GM21529 (cell line): ENCODE results near the gene NBAS.
"Not testable (repeated sequence)": the region's sequence is repeated elsewhere in the genome, so short reads cannot be mapped to it uniquely, and the experiment has no call there.

Experiments
- ATAC-seq: cut with Tn5 transposase; IDR thresholded peaks from one replicate; pipeline ENCODE4 v1.9.1; 2021; ENCODE audit not compliant: unreplicated experiment

The NBAS gene

GRCh38 chr2:15272942-15273341, 288.2 kb downstream of the NBAS start:
- ATAC-seq, result no peak

GRCh38 chr2:15271941-15272542, 289.1 kb downstream of the NBAS start:
- ATAC-seq, result no peak

DNA sequence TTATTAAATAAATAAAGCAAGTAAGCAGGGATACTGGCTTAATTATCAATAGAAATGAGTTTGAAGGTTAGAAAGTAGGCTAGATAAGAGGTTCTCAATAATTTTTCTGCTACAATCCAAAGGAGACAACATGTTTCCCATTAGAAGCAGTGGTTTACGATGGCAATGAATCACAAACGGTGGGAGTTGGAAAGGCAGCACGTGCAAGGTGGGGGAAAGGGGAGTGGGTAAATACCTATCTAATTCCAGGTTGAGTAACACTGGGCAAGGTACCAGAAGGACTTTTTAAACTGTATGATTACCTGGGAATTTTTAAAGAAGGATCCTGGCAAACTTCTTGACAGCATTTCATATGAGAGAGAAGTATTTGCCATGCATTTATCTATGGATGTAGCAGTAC, 289.9 kb downstream of the NBAS start:
- ATAC-seq, result no peak

DNA sequence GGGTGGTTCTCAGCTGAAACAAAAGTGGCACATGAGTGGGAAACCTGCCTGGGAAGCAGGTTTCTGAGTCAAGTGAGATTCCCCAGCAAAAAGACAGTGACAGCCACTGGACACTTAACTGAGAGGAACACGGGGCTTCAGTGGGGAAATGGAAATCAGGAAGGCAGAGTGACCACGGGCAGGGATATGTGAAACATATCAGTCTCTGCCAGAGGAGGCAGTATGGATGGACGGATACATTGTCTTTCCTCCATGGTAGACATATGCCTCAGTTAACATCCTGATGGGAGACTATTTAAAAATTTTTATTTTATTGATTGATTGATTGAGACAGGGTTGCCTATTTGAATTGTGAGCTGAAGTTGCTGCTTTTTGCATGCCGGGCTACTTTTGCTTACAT, 292.1 kb downstream of the NBAS start:
- ATAC-seq, result no peak

DNA sequence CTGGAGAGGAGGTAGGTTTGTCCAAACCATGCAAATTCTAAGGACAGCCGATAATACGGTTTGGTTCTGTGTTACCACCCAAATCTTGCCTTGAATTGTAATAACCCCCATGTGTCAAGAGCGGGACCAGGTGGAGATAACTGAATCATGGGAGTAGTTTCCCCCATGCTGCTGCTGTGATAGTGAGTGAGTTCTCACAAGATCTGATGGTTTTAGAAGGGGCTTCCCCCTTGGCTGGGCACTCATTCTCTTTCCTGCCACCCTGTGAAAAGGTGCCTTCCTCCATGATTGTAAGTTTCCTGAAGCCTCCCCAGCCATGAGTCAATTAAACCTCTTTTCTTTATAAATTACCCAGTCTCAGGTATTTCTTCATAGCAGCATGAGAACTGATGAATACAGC, 295.2 kb downstream of the NBAS start:
- no peak for ATAC-seq

DNA sequence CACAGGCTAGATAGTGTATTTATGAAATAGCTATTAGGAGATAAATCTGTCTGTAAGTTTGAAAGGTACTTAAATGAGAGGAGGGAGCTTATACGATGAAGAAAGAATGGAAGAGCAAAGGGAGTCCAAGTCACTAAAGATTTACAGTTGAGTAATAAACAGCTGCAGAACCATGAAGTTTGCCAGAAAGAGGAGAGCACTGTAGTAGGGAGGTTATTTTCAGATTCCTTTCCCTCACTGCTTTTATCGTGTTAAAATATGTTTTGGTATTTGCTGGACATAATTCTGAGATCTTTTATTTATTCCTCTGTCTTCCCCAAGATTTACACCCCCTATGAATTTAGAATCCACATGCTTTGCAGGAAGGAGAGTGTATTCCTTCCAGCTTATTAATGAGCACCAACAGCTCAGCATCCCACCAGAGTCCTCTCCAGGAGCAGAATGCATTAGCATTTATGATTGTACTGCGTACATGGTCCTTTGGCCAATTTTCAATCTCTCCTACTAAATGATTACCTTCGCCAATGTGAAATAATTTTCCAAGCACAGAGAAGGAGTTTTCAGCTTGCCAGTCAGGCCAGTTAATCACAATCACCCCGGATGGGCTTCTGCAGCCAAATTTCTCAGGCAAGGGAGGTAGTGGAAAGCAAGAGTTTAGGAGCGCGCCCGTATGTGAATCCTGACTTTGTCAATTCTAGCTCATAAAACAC, 297.0 kb downstream of the NBAS start:
- ATAC-seq, result no peak

- no peak for ATAC-seq
These were observed 298.3 kb downstream of the NBAS start for GRCh38 chr2:15262792-15263191.

GRCh38 chr2:15260835-15261234, 300.3 kb downstream of the NBAS start:
- no peak for ATAC-seq

DNA sequence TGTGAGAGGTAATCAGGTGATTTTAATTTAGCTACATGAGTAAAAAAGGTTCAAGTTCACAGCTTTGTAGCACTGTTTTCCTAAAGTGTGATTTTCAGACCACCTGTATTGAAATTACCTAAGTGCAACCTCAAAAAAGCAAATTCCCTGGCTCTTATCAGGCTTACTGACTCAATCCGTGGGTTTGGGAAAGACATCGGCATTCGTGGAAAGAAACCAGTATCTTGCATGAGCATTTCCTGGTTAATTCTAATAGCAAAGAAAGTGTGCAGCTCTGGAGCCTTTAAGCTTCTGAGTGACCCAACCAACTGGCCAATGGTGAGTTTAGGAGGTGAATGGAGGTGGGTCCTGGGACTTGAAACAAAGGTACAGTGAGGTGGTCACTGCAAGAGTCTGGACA, 300.9 kb downstream of the NBAS start:
- ATAC-seq, result no peak

GRCh38 chr2:15259356-15259756, 301.8 kb downstream of the NBAS start:
- ATAC-seq, result no peak

- ATAC-seq, result not testable (repeated sequence)
These were observed 302.7 kb downstream of the NBAS start for GRCh38 chr2:15258385-15258784.

DNA sequence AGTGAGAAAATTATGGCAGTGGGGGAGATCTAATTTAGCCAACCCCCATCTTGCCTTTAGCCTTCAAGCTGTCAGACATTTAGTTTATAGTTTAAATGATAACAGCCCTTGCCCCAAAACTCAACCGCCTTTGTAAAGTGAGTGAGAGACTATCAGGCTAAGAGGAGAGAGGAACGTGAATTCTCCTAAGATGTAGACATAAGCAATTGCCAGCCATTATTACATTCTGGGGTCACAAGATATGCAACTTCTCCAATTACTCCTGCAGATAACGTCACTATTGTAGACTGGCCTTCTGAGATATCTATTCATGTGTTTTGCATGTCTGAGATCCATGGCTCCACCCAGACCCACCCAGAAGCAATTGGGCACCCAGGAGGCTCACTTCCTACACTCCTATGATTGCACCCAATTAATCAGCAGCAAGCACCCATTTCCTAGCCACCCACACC, 307.3 kb downstream of the NBAS start:
- ATAC-seq, result no peak

- no peak for ATAC-seq
These were observed 307.9 kb downstream of the NBAS start for GRCh38 chr2:15253247-15253646.

DNA sequence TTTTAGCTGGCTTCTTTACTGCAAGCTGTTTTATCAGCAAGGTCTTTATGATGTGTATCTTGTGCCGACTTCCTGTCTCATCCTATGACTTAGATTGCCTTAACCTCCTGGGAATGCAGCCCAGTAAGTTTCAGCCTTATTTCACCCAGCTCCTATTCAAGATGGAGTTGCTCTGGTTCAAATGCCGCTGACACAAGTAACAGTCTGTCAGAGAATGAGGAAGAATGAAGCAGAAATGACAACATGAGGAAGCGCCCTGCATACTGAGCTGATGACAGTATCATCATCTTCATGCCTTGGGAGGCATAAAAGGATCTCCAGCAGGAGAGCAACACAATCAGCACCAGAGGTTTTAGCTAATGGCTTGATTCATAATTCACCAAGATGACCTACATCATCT, 309.4 kb downstream of the NBAS start:
- ATAC-seq, result no peak

DNA sequence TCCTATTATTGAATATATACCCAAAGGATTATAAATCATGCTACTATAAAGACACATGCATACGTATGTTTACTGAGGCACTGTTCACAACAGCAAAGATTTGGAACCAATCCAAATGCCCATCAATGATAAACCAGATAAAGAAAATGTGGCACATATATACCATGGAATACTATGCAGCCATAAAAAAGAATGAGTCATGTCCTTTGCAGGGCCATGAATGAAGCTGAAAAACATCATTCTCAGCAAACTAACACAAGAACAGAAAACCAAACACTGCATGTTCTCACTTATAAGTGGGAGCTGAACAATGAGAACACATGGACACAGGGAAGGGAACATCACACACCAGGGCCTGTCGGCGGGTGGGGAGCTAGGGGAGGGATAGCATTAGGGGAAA, 310.2 kb downstream of the NBAS start:
- ATAC-seq, result not testable (repeated sequence)

DNA sequence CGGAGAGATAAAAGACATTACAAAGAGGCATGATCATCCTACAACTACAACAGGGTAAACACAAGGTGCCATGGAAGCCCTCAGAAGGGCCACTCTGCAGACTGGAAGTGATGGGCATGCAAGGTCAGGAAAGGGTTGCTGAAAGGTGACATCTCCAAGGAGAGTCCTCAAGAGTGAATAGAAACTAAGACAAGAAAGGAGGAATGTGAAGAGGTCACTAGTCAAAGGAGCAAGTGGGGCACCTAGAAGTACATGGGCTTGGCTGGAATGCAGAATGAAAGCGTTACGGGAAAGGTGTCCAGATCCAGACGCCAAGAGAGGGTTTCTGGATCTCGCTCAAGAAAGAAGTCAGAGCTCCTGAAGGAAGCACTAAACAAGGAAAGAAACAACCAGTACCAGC, 314.3 kb downstream of the NBAS start:
- ATAC-seq, result no peak

GRCh38 chr2:15243762-15244161, 317.4 kb downstream of the NBAS start:
- ATAC-seq, result no peak

DNA sequence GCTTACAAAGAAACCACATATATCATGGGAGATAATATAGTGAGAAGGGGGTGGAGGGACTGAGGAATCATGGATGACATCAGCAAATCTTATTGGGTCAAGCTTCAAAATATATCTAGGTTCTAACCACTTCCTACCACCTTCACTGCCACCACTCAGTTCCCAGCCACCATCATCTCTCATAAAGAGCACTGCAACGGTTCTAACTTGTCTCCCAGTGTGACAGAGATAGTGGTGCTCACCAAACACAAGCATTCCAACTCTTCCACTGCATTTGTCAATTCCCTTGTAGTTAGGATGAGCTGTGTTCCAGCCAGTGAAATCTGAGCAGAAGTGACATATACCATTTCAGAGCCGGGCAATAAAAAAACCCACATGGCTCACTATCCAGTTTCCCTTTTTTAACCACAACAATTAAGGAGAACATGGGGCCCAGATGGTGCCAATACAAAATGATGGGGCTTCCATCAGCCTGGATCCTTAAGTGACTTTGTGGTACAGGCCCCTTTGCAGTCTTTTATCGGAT, 318.1 kb downstream of the NBAS start:
- no peak for ATAC-seq

DNA sequence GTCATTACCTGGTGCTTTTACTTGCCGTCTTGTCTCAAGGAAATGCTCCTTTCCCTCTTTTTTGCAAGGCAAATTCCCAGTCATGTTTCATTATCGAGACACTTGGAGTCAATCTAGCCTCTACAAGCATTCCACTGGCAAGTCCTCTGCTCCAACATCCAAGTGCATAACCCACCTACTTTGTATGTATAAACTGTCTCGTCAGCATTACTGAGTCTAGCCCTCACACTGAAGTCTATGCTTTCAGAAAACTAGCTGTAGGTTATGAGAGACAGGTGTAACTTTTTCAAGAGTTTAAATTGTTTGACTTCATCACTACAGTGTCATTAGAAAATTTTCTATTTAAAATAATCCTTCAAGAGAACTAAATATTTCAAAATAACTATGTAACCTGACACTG, 319.2 kb downstream of the NBAS start:
- ATAC-seq, result no peak

GRCh38 chr2:15241201-15241600, 319.9 kb downstream of the NBAS start:
- ATAC-seq, result no peak

DNA sequence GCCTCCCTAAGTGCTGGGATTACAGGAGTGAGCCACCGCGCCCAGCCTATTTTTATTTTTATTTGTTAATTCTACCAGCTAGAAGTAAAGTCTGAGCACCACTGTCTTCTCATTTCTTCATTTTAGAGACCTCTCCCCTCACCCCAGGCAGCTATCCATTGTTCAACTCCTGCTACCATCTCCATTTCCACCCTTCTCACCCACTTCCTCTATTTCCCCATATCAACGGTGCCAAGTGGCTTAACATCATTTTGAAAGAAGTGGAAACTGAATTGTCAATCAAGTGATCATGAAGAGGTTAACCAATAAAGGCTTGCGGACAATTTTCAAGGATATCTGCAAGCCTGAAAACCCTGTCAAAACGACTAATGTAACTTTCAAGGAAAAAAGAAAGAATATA, 323.1 kb downstream of the NBAS start:
- no peak for ATAC-seq

DNA sequence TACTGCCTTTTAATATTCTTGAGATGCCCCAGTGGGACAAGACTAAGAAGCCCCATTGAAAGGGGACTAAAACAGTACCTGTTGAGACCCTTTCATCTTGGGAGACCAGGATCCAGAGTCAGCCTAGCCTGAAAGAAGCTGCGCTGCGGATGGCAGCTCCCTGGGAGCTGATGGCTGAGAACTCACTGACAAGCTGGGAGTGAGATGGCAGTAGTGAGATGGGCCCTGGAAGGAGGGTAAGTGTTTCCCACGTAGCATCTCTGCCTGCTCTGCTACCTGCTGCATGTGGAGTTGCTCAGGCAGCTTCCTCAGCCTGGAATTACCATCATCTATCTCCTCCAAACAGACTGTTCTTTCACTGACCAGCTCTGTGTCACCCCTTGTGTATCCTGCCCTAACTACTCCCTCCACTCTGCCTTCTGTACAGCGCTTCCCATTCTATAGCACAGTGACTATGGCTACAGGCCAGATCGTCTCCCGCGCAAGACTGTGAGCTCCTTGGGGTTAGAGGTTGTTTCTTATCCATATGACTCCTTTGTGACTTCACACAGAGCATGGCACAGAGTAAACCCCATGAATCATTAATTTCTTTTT, 330.4 kb downstream of the NBAS start:
- ATAC-seq, result no peak
